Measurements from ENCODE around the gene ODF2.
"Not testable (repeated sequence)": the region's sequence is repeated elsewhere in the genome, so short reads cannot be mapped to it uniquely, and the experiment has no call there.

The ODF2 gene

DNA sequence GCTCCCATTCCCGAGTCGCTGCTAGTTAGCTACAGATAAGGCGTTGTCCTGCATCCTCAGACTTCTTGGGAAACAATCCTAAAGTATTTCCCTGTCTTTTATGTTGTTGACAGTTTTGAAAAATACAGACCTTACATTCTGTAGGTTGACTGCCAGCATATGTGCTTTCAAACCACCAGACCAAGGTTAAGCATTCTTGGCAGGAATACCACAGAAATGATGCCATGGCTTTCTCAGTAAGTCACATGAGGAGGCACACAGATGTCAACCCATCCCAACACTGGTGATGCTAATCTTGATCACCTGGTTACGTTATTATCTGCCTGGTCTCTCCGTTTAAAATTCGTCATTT, 49.6 kb downstream of the ODF2 start:
- TF ChIP-seq, protein P1, sequence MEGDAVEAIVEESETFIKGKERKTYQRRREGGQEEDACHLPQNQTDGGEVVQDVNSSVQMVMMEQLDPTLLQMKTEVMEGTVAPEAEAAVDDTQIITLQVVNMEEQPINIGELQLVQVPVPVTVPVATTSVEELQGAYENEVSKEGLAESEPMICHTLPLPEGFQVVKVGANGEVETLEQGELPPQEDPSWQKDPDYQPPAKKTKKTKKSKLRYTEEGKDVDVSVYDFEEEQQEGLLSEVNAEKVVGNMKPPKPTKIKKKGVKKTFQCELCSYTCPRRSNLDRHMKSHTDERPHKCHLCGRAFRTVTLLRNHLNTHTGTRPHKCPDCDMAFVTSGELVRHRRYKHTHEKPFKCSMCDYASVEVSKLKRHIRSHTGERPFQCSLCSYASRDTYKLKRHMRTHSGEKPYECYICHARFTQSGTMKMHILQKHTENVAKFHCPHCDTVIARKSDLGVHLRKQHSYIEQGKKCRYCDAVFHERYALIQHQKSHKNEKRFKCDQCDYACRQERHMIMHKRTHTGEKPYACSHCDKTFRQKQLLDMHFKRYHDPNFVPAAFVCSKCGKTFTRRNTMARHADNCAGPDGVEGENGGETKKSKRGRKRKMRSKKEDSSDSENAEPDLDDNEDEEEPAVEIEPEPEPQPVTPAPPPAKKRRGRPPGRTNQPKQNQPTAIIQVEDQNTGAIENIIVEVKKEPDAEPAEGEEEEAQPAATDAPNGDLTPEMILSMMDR (IDR thresholded peaks at IDR 0.05; ENCODE audit: low read depth, low read length), result no peak
- H3K4me3 ChIP-seq (ENCODE audit: low read depth, low read length), result peak overlapping the region; percentile 80

DNA sequence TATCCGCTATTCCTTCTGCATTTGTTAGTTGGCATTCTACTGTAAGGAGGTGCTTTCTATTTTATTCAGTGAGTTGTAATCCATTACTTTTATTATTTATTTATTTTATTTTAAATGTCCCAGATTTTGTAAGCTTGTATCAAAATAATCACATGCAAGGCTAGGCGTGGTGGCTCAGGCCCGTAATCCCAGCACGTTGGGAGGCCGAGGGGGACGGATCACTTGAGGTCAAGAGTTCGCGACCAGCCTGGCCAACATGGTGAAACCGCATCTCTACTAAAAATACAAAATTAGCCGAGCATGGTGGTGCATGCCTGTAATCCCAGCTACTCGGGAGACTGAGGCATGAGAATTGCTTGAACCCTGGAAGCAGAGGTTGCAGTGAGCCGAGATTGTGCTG, 50.1 kb downstream of the ODF2 start:
- not testable (repeated sequence) for H3K4me3 ChIP-seq (ENCODE audit: low read depth, low read length)

DNA sequence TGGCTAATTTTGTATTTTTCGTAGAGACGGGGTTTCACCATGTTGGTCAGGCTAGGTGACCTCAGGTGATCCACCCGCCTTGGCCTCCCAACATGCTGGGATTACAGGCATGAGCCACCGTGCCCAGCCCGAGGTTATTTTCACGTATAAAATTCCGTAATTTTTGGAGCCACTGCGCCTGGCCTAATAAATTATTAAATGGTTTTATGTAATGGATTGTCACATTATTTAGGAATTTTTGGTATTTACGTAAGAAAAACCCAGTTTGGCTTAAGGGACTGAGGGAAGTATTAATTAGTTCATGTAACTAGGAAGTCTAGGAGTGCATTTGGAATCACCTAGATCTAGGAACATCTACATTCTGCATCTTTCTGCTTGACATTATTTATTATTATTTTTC, 57.0 kb downstream of the ODF2 start:
- no peak overlapping the region for H3K4me3 ChIP-seq (ENCODE audit: low read depth, low read length)
- TF ChIP-seq, protein P1 (IDR thresholded peaks at IDR 0.05; ENCODE audit: low read depth, low read length), result no peak

DNA sequence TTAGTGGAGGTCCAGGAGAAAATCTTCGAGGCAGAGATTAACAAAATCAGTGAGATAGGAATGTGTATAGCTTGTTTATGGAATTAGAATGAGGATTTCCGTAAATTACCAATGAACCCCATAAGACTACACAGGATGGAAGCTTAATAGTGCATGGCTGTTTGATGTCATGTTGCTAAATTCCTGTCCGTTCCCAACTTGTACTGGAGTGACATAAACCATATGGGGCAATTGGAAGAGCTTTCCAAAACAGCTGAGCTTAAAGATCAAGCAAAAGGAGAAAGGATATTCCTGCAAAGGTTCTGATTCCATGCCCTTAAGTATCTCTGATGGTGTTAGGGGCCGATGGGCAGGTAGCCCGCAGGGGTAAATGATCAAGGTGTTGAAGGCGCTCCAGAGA, 66.2 kb downstream of the ODF2 start:
- H3K4me3 ChIP-seq (ENCODE audit: low read depth, low read length), result no peak overlapping the region
- TF ChIP-seq, protein P1 (IDR thresholded peaks at IDR 0.05; ENCODE audit: low read depth, low read length), result no peak

DNA sequence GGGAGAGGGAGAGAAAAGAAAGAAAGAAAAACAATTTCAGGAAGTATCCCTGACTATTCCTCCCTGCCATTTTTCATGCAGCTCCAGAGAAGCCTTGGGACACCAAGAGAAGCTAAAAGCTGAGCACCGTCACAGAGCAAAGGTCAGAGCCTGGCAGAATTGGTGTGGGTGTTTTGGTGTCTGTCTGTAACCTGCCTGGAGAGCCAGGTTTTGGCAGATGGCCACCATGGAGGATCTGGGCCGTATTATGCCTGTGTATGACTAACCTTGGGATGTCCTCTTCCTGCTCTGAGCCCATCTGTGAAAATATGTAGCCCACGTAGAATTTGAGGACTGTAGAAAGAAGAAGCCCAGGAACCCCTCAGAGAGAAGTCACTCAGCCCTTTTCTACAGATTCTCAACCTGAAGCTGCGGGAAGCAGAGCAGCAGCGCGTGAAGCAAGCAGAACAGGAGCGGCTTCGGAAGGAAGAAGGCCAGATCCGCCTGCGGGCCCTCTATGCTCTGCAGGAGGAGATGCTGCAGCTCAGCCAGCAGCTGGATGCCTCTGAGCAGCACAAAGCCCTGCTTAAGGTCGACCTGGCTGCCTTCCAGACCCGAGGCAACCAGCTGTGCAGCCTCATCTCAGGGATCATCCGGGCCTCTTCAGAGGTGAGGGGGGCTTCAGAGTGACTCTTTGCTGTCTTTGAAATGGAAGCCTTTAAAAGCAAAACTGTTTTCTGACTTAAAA, 67.6 kb downstream of the ODF2 start:
- TF ChIP-seq, protein P1 (IDR thresholded peaks at IDR 0.05; ENCODE audit: low read depth, low read length), result no peak
- no peak overlapping the region for H3K4me3 ChIP-seq (ENCODE audit: low read depth, low read length)

DNA sequence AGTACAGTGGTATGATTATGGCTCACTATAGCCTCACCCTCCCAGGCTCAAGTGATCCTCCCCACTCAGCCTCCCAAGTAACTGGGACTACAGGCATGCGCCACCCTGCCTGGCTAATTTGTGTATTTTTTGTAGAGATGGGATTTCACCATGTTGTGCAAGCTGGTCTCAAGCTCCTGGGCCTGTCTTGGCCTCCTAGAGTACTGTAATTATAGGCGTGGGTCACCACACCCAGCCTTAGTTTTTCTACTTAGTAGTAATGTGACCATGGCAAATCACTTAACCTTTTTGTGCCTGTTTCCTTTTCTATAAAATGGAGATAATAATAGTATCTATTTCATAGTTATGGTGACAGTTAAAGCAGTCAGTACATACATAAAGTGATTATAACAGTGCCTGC, 70.9 kb downstream of the ODF2 start:
- TF ChIP-seq, protein P1 (IDR thresholded peaks at IDR 0.05; ENCODE audit: low read depth, low read length), result no peak
- H3K4me3 ChIP-seq (ENCODE audit: low read depth, low read length), result no peak overlapping the region

DNA sequence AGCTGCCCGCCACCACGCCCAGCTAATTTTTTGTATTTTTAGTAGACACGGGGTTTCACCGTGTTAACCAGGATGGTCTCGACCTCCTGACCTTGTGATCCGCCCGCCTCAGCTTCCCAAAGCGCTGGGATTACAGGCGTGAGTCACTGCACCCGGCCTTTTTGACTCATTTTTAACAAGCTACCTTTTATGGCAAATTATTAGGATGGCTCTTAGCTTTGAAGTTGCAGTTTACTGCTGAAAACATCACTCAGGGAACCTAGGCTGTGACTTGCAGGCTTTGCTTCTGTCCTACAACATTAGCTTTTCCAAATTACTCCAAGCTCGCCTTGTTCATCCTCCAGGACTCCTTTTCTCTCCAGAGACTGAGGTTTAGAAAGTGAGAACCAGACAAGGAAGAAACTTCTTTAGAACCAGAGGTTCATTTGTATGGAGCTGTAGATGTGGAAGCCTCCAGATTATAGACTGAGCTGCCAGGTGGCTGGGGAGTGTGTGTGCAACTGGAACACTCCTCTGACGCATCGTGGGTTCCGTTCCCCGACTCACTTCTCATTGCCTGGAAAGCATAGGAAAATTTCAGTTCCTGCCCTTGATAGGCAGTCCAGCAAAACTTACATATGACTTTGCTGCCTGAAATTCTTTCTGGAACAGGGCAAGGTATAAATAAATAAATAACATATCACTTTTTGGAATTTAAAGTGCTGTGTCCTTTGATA, 72.8 kb downstream of the ODF2 start:
- TF ChIP-seq, protein P1 (IDR thresholded peaks at IDR 0.05; ENCODE audit: low read depth, low read length), result no peak

More for the DNA sequence above, 72.8 kb downstream of the ODF2 start:
- H3K4me3 ChIP-seq (ENCODE audit: low read depth, low read length), result no peak overlapping the region
